ENCODE data around the gene ARFGAP2. TPM values are rescaled to one million over a fixed set of nuclear protein-coding genes. Genes with fewer than 3 reads are reported as not detected.

The ARFGAP2 gene
- total and polyA plus RNA-seq, 2 donors (not counting 3 experiments of a cell fraction or from before 2014, with no cell fraction given) = 78.9 to 108 TPM

- Histone ChIP-seq H3K9me3 (replicated peaks; ENCODE audit: control insufficient read depth, insufficient read depth, low read length) (no peaks in the 10 kb centered on the region), H3K79me2 (ENCODE audit: control insufficient read depth, insufficient read depth, low read length) (peaks cover 8% of the 10 kb centered on the region), H3K36me3 (ENCODE audit: control insufficient read depth in 2 of 2, extremely low read depth in 1 of 2, insufficient read depth in 2 of 2, low read length in 2 of 2) (peaks cover 4 to 9% of the 10 kb centered on the region in 2 experiments), H2AFZ (ENCODE audit: low read depth, low read length) (no peak overlapping the region), H3K27ac (ENCODE audit: insufficient read depth, low read depth, low read length) (no peak overlapping the region), H3K9me1 (replicated peaks; ENCODE audit: control insufficient read depth, extremely low read depth, insufficient read depth, low read length) (no peaks in the 10 kb centered on the region), H3K27me3 (ENCODE audit: control insufficient read depth in 2 of 2, insufficient read depth in 2 of 2, low read length in 2 of 2) (no peaks in the 10 kb centered on the region), H3K4me3 (replicated peaks in 1 of 3; ENCODE audit: insufficient read depth in 1 of 3, low read depth in 1 of 3, low read length in 3 of 3) (no peak overlapping the region), H3K4me2 (ENCODE audit: insufficient read depth, low read length) (no peak overlapping the region), H4K20me1 (replicated peaks; ENCODE audit: control insufficient read depth, extremely low read depth, insufficient read depth, low read length) (no peaks in the 10 kb centered on the region), H3K4me1 (ENCODE audit: control insufficient read depth, extremely low read depth, insufficient read depth, low read length) (peaks cover 5% of the 10 kb centered on the region), H3K9ac (replicated peaks; ENCODE audit: extremely low read depth, insufficient read depth, low read length) (no peak overlapping the region)
- ChIA-PET POLR2A (no interaction called here), CTCF (interaction anchor here (1.0 to 1.2 kb wide), 2 partner anchors 11 to 40 kb away, joined by 3 read pairs; partner anchors contain the start of gene DDB2)
- dilution Hi-C loops (cut with MboI; ENCODE audit: extremely low pct_ligation_motif_present, low sequenced_read_pairs) (no loop called here), intact Hi-C loops (cut with micrococcal nuclease) (no loop called here)
- DNase-seq (ENCODE audit: low read depth, low spot score) = no peak
- BruUV-seq (replicated peaks) = no TSS peak
- FAIRE-seq = no peak
- TF ChIP-seq POLR2A (IDR thresholded peaks at IDR 0.05; ENCODE audit: low read depth, low read length) = no peak
- no peak for TF ChIP-seq EZH2 (IDR thresholded peaks at IDR 0.05; ENCODE audit: borderline replicate concordance, low read depth, low read length, severe bottlenecking)
- TF ChIP-seq POLR2AphosphoS5 (IDR thresholded peaks at IDR 0.05; ENCODE audit: insufficient read depth, low read depth, low read length) = no peak
- TF ChIP-seq, protein P1, sequence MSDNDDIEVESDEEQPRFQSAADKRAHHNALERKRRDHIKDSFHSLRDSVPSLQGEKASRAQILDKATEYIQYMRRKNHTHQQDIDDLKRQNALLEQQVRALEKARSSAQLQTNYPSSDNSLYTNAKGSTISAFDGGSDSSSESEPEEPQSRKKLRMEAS (IDR thresholded peaks at IDR 0.05; ENCODE audit: insufficient read depth, insufficient read length) = no peak
- TF ChIP-seq, protein P2, sequence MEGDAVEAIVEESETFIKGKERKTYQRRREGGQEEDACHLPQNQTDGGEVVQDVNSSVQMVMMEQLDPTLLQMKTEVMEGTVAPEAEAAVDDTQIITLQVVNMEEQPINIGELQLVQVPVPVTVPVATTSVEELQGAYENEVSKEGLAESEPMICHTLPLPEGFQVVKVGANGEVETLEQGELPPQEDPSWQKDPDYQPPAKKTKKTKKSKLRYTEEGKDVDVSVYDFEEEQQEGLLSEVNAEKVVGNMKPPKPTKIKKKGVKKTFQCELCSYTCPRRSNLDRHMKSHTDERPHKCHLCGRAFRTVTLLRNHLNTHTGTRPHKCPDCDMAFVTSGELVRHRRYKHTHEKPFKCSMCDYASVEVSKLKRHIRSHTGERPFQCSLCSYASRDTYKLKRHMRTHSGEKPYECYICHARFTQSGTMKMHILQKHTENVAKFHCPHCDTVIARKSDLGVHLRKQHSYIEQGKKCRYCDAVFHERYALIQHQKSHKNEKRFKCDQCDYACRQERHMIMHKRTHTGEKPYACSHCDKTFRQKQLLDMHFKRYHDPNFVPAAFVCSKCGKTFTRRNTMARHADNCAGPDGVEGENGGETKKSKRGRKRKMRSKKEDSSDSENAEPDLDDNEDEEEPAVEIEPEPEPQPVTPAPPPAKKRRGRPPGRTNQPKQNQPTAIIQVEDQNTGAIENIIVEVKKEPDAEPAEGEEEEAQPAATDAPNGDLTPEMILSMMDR (IDR thresholded peaks at IDR 0.05; ENCODE audit: extremely low read depth in 1 of 2, insufficient read depth in 1 of 2, low read depth in 1 of 2, low read length in 2 of 2) = no peak
- TF ChIP-seq FOS (IDR thresholded peaks at IDR 0.05; ENCODE audit: borderline replicate concordance, insufficient read depth, low read length) = no peak
- TF ChIP-seq JUN (IDR thresholded peaks at IDR 0.05; ENCODE audit: borderline replicate concordance, insufficient read depth, insufficient read length, low read depth) = no peak
- no peak for TF ChIP-seq MYC (IDR thresholded peaks at IDR 0.05; ENCODE audit: low read depth, low read length)
- TF ChIP-seq GATA2 (IDR thresholded peaks at IDR 0.05; ENCODE audit: insufficient read depth, insufficient read length, low read depth, low read length) = no peak
Measured at GRCh38 chr11:47225552-47226400, 49.1 kb upstream of the ARFGAP2 start.
